MM.1S (cell line): ENCODE measurements around the gene MACROD1.

Experiments used
- CTCF ChIP-seq: fragments of 300-600 bp; sonication (generic); IDR thresholded peaks from 2 replicates; pipeline ENCODE4 v1.5.1; 2016; ENCODE audit warnings: antibody characterized with exemption, low read length, mixed read lengths
- EZH2 ChIP-seq: fragments of 300-600 bp; sonication (generic); optimal IDR thresholded peaks from 2 replicates; pipeline ENCODE3; 2017; ENCODE audit warnings: low read depth, mild to moderate bottlenecking, antibody characterized with exemption, low read length, mixed read lengths

GRCh38 chr11:64124147-64124546 lies 41.8 kb downstream of the MACROD1 start:
- no peak for TF ChIP-seq CTCF
- no peak for TF ChIP-seq EZH2
